Natural killer cell (primary cell): ENCODE measurements around the gene ZNF407. TPM values are rescaled to one million over a fixed set of nuclear protein-coding genes. Genes with fewer than 3 reads are reported as not detected.
A peak's percentile ranks its signal among the peaks of the same experiment; 100 is the strongest.

Source experiments
- ATAC-seq, 3 donors: fragments of 150-1000 bp in 2 of 3; fragments of 200-7000 bp in 1 of 3; cut with Tn5 transposase; 1 replicate in 1 of 3; 2 replicates in 2 of 3; pipeline ENCODE4 v1.10.0; 2021; ENCODE audit warnings: mild to moderate bottlenecking in 2 of 3, moderate library complexity in 2 of 3
- DNase-seq, 2 donors: peaks; one replicate each; pipeline versions ENCODE4 v3.0.0 to v3.0.0-alpha.2; 2013 to 2021; ENCODE audit warnings: mixed read lengths in 1 of 2
- H3K27ac ChIP-seq: one replicate; pipeline ENCODE4 v1.5.1; 2013; ENCODE audit warnings: mild to moderate bottlenecking, low read length
- H3K27me3 ChIP-seq: one replicate; pipeline ENCODE4 v1.6.1; 2013; ENCODE audit warnings: low read length; ENCODE audit not compliant: control insufficient read depth, insufficient read depth
- H3K36me3 ChIP-seq: one replicate; pipeline ENCODE4 v1.6.1; 2013; ENCODE audit warnings: low read length; ENCODE audit not compliant: control insufficient read depth, insufficient read depth
- H3K4me1 ChIP-seq: one replicate; pipeline ENCODE4 v1.6.1; 2013; ENCODE audit warnings: low read length; ENCODE audit not compliant: control insufficient read depth, insufficient read depth
- H3K4me3 ChIP-seq: one replicate; pipeline ENCODE4 v1.5.1; 2013; ENCODE audit warnings: low read length
- H3K9me3 ChIP-seq: one replicate; pipeline ENCODE4 v1.6.1; 2013; ENCODE audit warnings: low read length; ENCODE audit not compliant: control insufficient read depth, insufficient read depth
- H3K27ac Mint-ChIP-seq, 2 donors: one replicate each; pipeline ENCODE4 v1.8.0; 2022; ENCODE audit warnings: mild to moderate bottlenecking in 2 of 2, mixed read lengths in 2 of 2, moderate library complexity in 1 of 2
- H3K27me3 Mint-ChIP-seq, 2 donors: one replicate each; pipeline ENCODE4 v1.8.0; 2022; ENCODE audit warnings: low read depth in 2 of 2, mixed read lengths in 2 of 2
- H3K36me3 Mint-ChIP-seq: one replicate; pipeline ENCODE4 v1.8.0; 2022; ENCODE audit warnings: mixed read lengths
- H3K4me1 Mint-ChIP-seq, 2 donors: one replicate each; pipeline ENCODE4 v1.8.0; 2022; ENCODE audit warnings: mixed read lengths in 2 of 2
- H3K4me3 Mint-ChIP-seq: one replicate; pipeline ENCODE4 v1.8.0; 2022; ENCODE audit warnings: mild to moderate bottlenecking, moderate library complexity, mixed read lengths
- H3K9me3 Mint-ChIP-seq, 2 donors: one replicate each; pipeline ENCODE4 v1.8.0; 2022; ENCODE audit warnings: mixed read lengths in 2 of 2
- CTCF ChIP-seq: fragments of 200-600 bp; IDR thresholded peaks from one replicate; pipeline ENCODE4 v1.8.0; 2022; ENCODE audit warnings: antibody characterized with exemption
- WGBS: methylation state at CpG from one replicate; pipeline ENCODE4 v1.1.7; 2013; ENCODE audit warnings: missing lambda C conversion rate; ENCODE audit not compliant: insufficient coverage; 5-methylcytosine and 5-hydroxymethylcytosine counted together
- intact Hi-C: fragments of 100-400 bp; cut with micrococcal nuclease; formaldehyde crosslinking; loops from one replicate; pipeline ENCODE4 v1.14.2; 2022
- total RNA-seq, 4 donors: library from RNA; stranded (reverse); fragments of 120-200 nt in 1 of 4; gene quantifications; one replicate each; pipeline versions ENCODE4 v1.2.3 to v1.2.4, GENCODE V29; 2013 to 2022

Gene ZNF407
- total RNA-seq, 3 donors from 2014 or later (not counting 1 experiment from before 2014, with no cell fraction given) = 28.4 to 36.7 (median 36.3) TPM

DNA sequence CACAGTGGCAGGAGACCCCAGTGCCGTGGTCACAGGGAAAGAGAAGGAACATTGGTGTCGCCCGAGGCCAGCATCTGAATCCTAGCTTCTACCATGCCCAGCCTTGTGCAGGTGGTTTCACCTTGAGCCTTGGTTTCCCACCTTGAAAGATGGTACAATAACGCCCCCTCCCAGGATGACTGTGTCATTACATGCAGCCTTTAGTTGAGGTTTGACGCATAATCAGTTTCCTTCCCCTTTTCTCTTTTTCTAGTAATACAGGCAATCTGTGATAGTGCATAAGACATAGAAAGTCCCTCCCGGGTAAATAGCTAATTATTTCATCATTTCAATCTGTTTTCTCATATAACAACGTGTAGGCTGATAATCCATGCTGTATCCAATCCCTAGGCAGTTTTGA lies 29.8 kb upstream of the ZNF407 start:
- no peak for DNase-seq
- no peak overlapping the region for H3K27ac ChIP-seq

GRCh38 chr18:74569401-74569800 lies 28.3 kb upstream of the ZNF407 start:
- Mint-ChIP-seq H3K27me3 (peaks cover 18 to 21% of the 10 kb centered on the region in 2 donors), H3K27ac (no peak overlapping the region), H3K4me3 (no peak overlapping the region), H3K9me3 (no peaks in the 10 kb centered on the region), H3K4me1 (no peaks in the 10 kb centered on the region), H3K36me3 (no peaks in the 10 kb centered on the region)
- no peaks in the 10 kb centered on the region for H3K9me3 ChIP-seq
- H3K4me1 ChIP-seq = no peaks in the 10 kb centered on the region
- H3K27me3 ChIP-seq = no peaks in the 10 kb centered on the region
- no peak overlapping the region for H3K27ac ChIP-seq
- TF ChIP-seq CTCF = no peak
- WGBS = 92% methylated on average over 4 of the region's 4 CpGs
- intact Hi-C loops = no loop called here
- DNase-seq (no peak), ATAC-seq (no peak)
- no peak overlapping the region for H3K4me3 ChIP-seq
- no peaks in the 10 kb centered on the region for H3K36me3 ChIP-seq

More for the DNA sequence above, 29.8 kb upstream of the ZNF407 start:
- Histone ChIP-seq H3K4me1 (no peaks in the 10 kb centered on the region), H3K4me3 (no peak overlapping the region), H3K9me3 (no peaks in the 10 kb centered on the region), H3K36me3 (no peaks in the 10 kb centered on the region), H3K27me3 (no peaks in the 10 kb centered on the region)
- H3K9me3 Mint-ChIP-seq = no peaks in the 10 kb centered on the region
- WGBS = 44% methylated on average over 6 of the region's 7 CpGs
- H3K27me3 Mint-ChIP-seq = peaks cover 18% of the 10 kb centered on the region in 2 donors
- TF ChIP-seq CTCF = no peak
- H3K36me3 Mint-ChIP-seq = no peaks in the 10 kb centered on the region
- no peak overlapping the region for H3K27ac Mint-ChIP-seq
- no peaks in the 10 kb centered on the region for H3K4me1 Mint-ChIP-seq
- H3K4me3 Mint-ChIP-seq = no peak overlapping the region
- intact Hi-C loops = no loop called here
- ATAC-seq = peak in 1 of 3 donors; percentile 48

GRCh38 chr18:74570266-74570665 lies 27.4 kb upstream of the ZNF407 start:
- Histone ChIP-seq H3K27me3 (no peaks in the 10 kb centered on the region), H3K27ac (no peak overlapping the region), H3K4me3 (no peak overlapping the region), H3K9me3 (no peaks in the 10 kb centered on the region), H3K36me3 (no peaks in the 10 kb centered on the region), H3K4me1 (no peaks in the 10 kb centered on the region)
- Mint-ChIP-seq H3K27me3 (peaks cover 18 to 26% of the 10 kb centered on the region in 2 donors), H3K4me1 (no peaks in the 10 kb centered on the region), H3K36me3 (no peaks in the 10 kb centered on the region), H3K27ac (no peak overlapping the region), H3K9me3 (no peaks in the 10 kb centered on the region), H3K4me3 (no peak overlapping the region)
- no peak for ATAC-seq
- DNase-seq = no peak
- WGBS = 80% methylated on average over 4 of the region's 4 CpGs
- intact Hi-C loops = no loop called here
- TF ChIP-seq CTCF = no peak
